Esophagus muscularis mucosa (tissue), 4 donors: ENCODE measurements around the gene GRM4. TPM values are rescaled to one million over a fixed set of nuclear protein-coding genes. Genes with fewer than 3 reads are reported as not detected.

Experiments used
- DNase-seq: peaks from one replicate; pipeline ENCODE4 v3.0.0-alpha.2; 2017; ENCODE audit errors: extremely low spot score
- H3K27ac ChIP-seq, 4 donors: fragments of 200-600 bp; sonication (generic); replicated peaks in 1 of 4; 1 replicate in 3 of 4; 2 replicates in 1 of 4; pipeline ENCODE4 v1.5.1; 2016 to 2019; ENCODE audit warnings: mild to moderate bottlenecking in 1 of 4
- H3K27me3 ChIP-seq, 4 donors: fragments of 200-600 bp; sonication (generic); one replicate each; pipeline versions ENCODE4 v1.5.1 to v1.6.0; 2016 to 2019
- H3K36me3 ChIP-seq, 4 donors: fragments of 200-600 bp; sonication (generic); one replicate each; pipeline ENCODE4 v1.5.1; 2016 to 2019
- H3K4me1 ChIP-seq, 4 donors: fragments of 200-600 bp; sonication (generic); one replicate each; pipeline ENCODE4 v1.5.1; 2016 to 2019
- H3K4me3 ChIP-seq, 4 donors: fragments of 200-600 bp; sonication (generic); 1 replicate in 2 of 4; 2 replicates in 2 of 4; pipeline ENCODE4 v1.5.1; 2016 to 2019; ENCODE audit warnings: mild to moderate bottlenecking in 4 of 4, moderate library complexity in 1 of 4
- H3K9me3 ChIP-seq, 4 donors: fragments of 200-600 bp; sonication (generic); 1 replicate in 3 of 4; 2 replicates in 1 of 4; pipeline ENCODE4 v1.5.1; 2016 to 2019
- EP300 ChIP-seq: sonication (generic); formaldehyde crosslinking; IDR thresholded peaks from one replicate; pipeline ENCODE4 v1.6.1; 2017; ENCODE audit warnings: antibody characterized with exemption
- POLR2A ChIP-seq: fragments of 450-650 bp; IDR thresholded peaks from one replicate; pipeline ENCODE4 v1.6.1; 2017; ENCODE audit warnings: antibody characterized with exemption, moderate library complexity, mild to moderate bottlenecking, low read depth
- POLR2AphosphoS5 ChIP-seq, 2 donors: sonication (generic); formaldehyde crosslinking; IDR thresholded peaks; one replicate each; pipeline ENCODE4 v1.6.1; 2017; ENCODE audit warnings: antibody characterized with exemption in 2 of 2
- WGBS: methylation state at CpG from one replicate; pipeline ENCODE4 v1.1.5; 2018; 5-methylcytosine and 5-hydroxymethylcytosine counted together
- intact Hi-C: fragments of 100-400 bp; cut with DNase I; formaldehyde crosslinking; loops from one replicate; pipeline ENCODE4 v1.15.1; 2023
- total RNA-seq, 4 donors: library from RNA; depleted of rRNA; stranded (reverse); fragments of >200 nt; gene quantifications; one replicate each; pipeline versions ENCODE4 v1.1.0 to v1.2.1, GENCODE V29; 2016
- TF ChIP-seq, protein P1 (sequence below), 3 experiments: fragments of 200-600 bp in 2 of 3; fragments of 450-650 bp in 1 of 3; sonication (generic) in 2 of 3; IDR thresholded peaks; one replicate each; pipeline ENCODE4 v1.5.1; 2017 to 2019; ENCODE audit warnings: antibody characterized with exemption in 3 of 3, mild to moderate bottlenecking in 2 of 3, moderate library complexity in 1 of 3

Gene GRM4
- total RNA-seq, 4 donors from 2014 or later = not detected

DNA sequence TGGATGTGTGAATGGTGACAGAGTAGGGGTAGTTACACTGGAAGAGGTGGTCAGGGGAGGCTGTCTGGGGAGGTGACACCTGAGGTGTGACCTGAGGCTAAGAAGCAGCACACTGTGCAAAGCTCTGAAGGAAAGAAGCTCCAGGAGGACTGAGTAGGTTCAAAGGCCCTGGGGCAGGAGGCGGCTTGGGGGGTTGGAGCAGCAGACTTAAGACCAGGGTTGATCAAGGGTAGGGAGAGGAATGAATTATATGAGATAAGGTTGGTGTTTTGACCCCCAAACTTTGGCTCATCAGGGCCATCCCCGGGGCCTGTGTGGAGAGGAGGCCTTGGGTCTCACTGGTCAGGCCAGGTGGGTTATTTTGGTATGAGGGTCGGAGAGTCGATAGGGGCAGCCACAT is 166.1 kb downstream of the GRM4 start:
- Histone ChIP-seq H3K4me3 (no peak overlapping the region), H3K4me1 (no peaks in the 10 kb centered on the region), H3K27me3 (peaks cover 0 to 47% (median 9%) of the 10 kb centered on the region in 4 donors), H3K36me3 (no peaks in the 10 kb centered on the region), H3K27ac (no peak overlapping the region), H3K9me3 (no peaks in the 10 kb centered on the region)
- no peak for TF ChIP-seq POLR2AphosphoS5 (IDR thresholded peaks at IDR 0.05)
- no peak for TF ChIP-seq POLR2A
- TF ChIP-seq, protein P1, sequence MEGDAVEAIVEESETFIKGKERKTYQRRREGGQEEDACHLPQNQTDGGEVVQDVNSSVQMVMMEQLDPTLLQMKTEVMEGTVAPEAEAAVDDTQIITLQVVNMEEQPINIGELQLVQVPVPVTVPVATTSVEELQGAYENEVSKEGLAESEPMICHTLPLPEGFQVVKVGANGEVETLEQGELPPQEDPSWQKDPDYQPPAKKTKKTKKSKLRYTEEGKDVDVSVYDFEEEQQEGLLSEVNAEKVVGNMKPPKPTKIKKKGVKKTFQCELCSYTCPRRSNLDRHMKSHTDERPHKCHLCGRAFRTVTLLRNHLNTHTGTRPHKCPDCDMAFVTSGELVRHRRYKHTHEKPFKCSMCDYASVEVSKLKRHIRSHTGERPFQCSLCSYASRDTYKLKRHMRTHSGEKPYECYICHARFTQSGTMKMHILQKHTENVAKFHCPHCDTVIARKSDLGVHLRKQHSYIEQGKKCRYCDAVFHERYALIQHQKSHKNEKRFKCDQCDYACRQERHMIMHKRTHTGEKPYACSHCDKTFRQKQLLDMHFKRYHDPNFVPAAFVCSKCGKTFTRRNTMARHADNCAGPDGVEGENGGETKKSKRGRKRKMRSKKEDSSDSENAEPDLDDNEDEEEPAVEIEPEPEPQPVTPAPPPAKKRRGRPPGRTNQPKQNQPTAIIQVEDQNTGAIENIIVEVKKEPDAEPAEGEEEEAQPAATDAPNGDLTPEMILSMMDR (IDR thresholded peaks at IDR 0.05) = no peak
- TF ChIP-seq EP300 = no peak
- 93% methylated on average over 4 of the region's 4 CpGs for WGBS
- intact Hi-C loops = no loop called here
- no peak for DNase-seq

DNA sequence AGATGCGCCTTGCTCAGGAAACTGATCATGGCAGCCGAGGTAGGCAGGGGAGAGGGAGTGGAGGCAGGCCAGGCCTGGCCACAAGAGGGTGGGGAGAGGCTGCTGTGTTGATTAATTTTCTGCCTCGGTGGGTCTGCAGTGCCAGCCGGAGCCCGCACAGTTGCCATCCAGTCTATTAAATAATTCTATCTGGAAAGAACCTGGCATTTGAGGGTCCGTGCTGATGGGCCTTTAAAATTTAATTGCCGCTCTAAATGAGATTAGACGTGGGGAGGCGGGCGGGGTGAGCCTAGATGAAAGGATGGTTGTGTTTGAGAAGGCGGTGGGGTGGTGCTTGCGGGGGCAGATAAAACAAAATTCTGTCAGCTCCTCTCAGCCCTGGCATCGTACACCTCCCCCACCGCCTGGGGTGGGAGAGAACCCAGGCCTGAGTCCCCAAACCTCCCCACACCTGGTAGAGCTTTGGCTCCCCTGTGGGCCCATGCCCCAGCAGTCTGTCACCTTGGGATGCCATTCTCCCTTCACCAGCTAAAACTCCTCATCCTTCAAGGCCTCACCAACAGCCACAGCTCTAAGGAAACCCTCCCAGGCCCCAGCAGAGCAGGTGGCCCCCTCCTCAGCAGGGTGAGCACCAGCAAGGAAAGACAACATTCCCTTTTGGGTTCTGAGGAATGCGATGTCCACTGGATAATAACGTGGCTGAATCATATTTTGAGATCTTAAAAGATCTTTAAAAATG is 167.3 kb downstream of the GRM4 start:
- intact Hi-C loops = no loop called here
- Histone ChIP-seq H3K4me3 (no peak overlapping the region), H3K36me3 (no peaks in the 10 kb centered on the region), H3K9me3 (no peaks in the 10 kb centered on the region), H3K27ac (no peak overlapping the region), H3K27me3 (peaks cover 0 to 42% (median 10%) of the 10 kb centered on the region in 4 donors), H3K4me1 (no peaks in the 10 kb centered on the region)
- no peak for DNase-seq
- TF ChIP-seq POLR2A (no peak), POLR2AphosphoS5 (IDR thresholded peaks at IDR 0.05) (no peak), EP300 (no peak)
- TF ChIP-seq, protein P1 (IDR thresholded peaks at IDR 0.05) = no peak
- 76% methylated on average over 16 of the region's 16 CpGs for WGBS

DNA sequence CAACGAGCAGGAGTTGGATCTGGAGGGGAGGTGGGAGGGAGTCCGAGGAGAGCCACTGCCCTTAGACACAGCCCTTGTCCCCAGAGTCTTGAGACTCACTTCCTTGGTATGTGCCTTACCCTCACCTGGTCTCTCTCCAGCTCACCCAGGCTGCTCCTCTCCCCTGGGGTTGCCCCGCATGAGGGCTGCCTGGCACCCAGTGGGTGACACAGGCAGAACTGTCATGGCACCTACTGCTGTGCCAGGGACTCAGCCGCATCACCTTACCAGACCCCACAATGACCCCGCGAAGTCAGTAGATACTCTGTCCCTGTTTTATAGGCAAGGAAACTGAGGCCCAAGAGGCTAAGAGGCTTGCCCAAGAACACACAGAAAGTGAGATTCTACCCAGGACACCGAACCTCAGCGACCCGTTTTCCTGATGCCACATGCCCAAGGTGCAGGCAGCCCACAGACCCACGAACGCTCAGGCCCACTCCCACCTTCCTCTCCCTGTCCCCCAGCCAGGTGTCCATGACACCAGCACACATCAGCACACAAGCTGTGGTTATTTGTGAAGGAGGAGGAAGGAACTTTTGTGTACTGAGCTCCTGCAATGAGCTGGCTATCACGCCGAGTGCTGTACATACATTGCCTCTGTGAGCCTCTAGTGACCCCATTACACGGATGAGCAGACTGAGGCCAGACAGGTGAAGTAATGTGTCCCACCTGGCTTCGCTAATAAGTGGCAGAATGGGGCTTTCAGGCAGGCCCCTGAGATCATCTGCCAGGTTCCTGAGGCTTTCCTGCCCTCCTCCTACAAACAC is 168.1 kb downstream of the GRM4 start:
- Histone ChIP-seq H3K4me1 (no peaks in the 10 kb centered on the region), H3K36me3 (no peaks in the 10 kb centered on the region), H3K27me3 (peaks cover 0 to 43% (median 10%) of the 10 kb centered on the region in 4 donors), H3K9me3 (peaks cover 0 to 4% (median 2%) of the 10 kb centered on the region in 4 donors), H3K27ac (no peak overlapping the region), H3K4me3 (no peak overlapping the region)
- TF ChIP-seq, protein P1 (IDR thresholded peaks at IDR 0.05) = no peak
- TF ChIP-seq POLR2A = no peak
- TF ChIP-seq POLR2AphosphoS5 (IDR thresholded peaks at IDR 0.05) = no peak
- TF ChIP-seq EP300 = no peak
- intact Hi-C loops = no loop called here
- 86% methylated on average over 15 of the region's 15 CpGs for WGBS
- no peak for DNase-seq

DNA sequence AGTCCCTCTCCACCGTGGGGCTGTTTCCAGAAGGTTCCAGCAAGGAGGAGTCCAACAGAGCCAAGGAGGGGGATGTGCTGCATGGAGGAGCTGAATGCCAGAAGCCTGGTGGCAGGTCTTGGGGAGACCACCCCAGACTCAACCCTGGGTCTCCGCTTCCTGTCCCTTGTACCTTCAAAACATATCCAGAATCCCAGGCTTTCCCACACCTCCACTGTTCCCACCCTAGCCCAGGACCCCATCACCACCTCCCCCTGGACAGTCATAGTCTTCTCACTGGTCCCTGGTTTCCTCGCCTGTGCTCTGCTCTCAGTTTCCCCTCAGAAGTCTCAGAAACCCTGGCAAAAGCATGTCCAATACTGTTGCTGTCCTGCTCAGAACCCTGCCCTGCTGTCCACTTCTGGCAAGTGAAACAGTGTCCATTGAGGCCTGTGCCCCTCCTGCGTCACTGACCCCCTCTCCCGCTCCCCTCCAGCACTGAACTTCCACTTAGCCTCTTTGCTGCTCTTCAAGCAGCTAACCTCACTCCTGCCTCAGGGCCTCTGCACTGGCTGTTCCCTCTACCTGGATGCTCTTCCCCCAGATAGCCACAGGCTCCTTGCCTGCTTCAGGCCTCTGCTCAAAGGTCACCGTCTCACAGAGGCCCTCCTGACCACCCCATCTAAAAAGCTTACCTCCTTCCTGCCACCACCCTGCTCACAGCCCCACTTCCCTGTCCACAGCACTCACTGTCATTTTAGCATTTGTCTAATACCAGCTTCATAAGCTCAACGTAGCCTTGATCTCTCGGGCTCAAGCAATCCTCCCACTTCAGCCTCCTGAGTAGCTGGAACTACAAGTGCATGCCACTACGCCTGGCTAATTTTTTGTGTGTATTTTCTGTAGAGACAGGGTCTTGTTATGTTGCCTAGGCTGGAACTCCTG is 169.2 kb downstream of the GRM4 start:
- peaks cover 0 to 53% (median 10%) of the 10 kb centered on the region in 4 donors for H3K27me3 ChIP-seq
- TF ChIP-seq POLR2A = no peak
- TF ChIP-seq POLR2AphosphoS5 (IDR thresholded peaks at IDR 0.05) = no peak
- no peak for TF ChIP-seq EP300
- TF ChIP-seq, protein P1 (IDR thresholded peaks at IDR 0.05) = no peak
- intact Hi-C loops = no loop called here
- no peaks in the 10 kb centered on the region for H3K4me1 ChIP-seq
- H3K9me3 ChIP-seq = peaks cover 0 to 15% (median 7%) of the 10 kb centered on the region in 4 donors
- no peak for DNase-seq
- no peaks in the 10 kb centered on the region for H3K36me3 ChIP-seq
- H3K27ac ChIP-seq = no peak overlapping the region
- H3K4me3 ChIP-seq = no peak overlapping the region
- WGBS = 77% methylated on average over 9 of the region's 9 CpGs
